CD4-positive, alpha-beta T cell treated with Interleukin-4 for 1 hour (primary cell): ENCODE results near the gene CFAP43.
"Not testable (repeated sequence)": the region's sequence is repeated elsewhere in the genome, so short reads cannot be mapped to it uniquely, and the experiment has no call there.

Experiments used
- DNase-seq, 2 donors: peaks; one replicate each; pipeline ENCODE4 v3.0.0-alpha.2; 2020 to 2022

The CFAP43 gene

GRCh38 chr10:104257235-104257634, 25.1 kb upstream of the CFAP43 start:
- no peak for DNase-seq

- peak in 1 of 2 donors; percentile 62 for DNase-seq
Observed at GRCh38 chr10:104256335-104256961, 24.3 kb upstream of the CFAP43 start.

- DNase-seq = peak; percentile 20 to 32
Observed at GRCh38 chr10:104255311-104255981, 23.3 kb upstream of the CFAP43 start.

GRCh38 chr10:104254493-104255310, 22.5 kb upstream of the CFAP43 start, which contains the start of gene GSTO1:
TSS of gene GSTO1 (plus strand) at chr10:104254892. CDS start at chr10:104254929, 37 bp downstream.
- peak; percentile 41 to 70 for DNase-seq

- DNase-seq = no peak
Observed at GRCh38 chr10:104253606-104254410, 21.6 kb upstream of the CFAP43 start.

GRCh38 chr10:104253106-104253505, 20.9 kb upstream of the CFAP43 start:
- DNase-seq = no peak

- DNase-seq = no peak
Observed at GRCh38 chr10:104252368-104252767, 20.2 kb upstream of the CFAP43 start.

- DNase-seq = no peak
Observed at GRCh38 chr10:104251443-104251842, 19.3 kb upstream of the CFAP43 start.

GRCh38 chr10:104250371-104250770, 18.2 kb upstream of the CFAP43 start:
- DNase-seq = no peak

- DNase-seq = not testable (repeated sequence)
Observed at GRCh38 chr10:104248931-104249330, 16.8 kb upstream of the CFAP43 start.

- DNase-seq = no peak
Observed at GRCh38 chr10:104247513-104248146, 15.5 kb upstream of the CFAP43 start.

- DNase-seq = peak; percentile 17 to 74
Observed at GRCh38 chr10:104246976-104247375, 14.8 kb upstream of the CFAP43 start.

GRCh38 chr10:104245066-104245632, 13.0 kb upstream of the CFAP43 start:
- DNase-seq = no peak

- DNase-seq = no peak
Observed at GRCh38 chr10:104243512-104243911, 11.3 kb upstream of the CFAP43 start.

- DNase-seq = not testable (repeated sequence)
Observed at GRCh38 chr10:104243009-104243408, 10.8 kb upstream of the CFAP43 start.

GRCh38 chr10:104242545-104242944, 10.4 kb upstream of the CFAP43 start:
- no peak for DNase-seq

- no peak for DNase-seq
Observed at GRCh38 chr10:104240078-104240477, 7.9 kb upstream of the CFAP43 start.

- DNase-seq = no peak
Observed at GRCh38 chr10:104235801-104236200, 3.6 kb upstream of the CFAP43 start.

- no peak for DNase-seq
Observed at GRCh38 chr10:104234934-104235333, 2.8 kb upstream of the CFAP43 start.

GRCh38 chr10:104233817-104234216, 1.7 kb upstream of the CFAP43 start:
- no peak for DNase-seq

GRCh38 chr10:104232613-104233102, 494 bp upstream of the CFAP43 start:
- DNase-seq = no peak

- no peak for DNase-seq
Observed at GRCh38 chr10:104230490-104230889, 1.7 kb downstream of the CFAP43 start.
